GM12864 (cell line): ENCODE results near the gene DNAH17.
"Not testable (repeated sequence)": the region's sequence is repeated elsewhere in the genome, so short reads cannot be mapped to it uniquely, and the experiment has no call there.

Experiments used
- DNase-seq: peaks from one replicate; pipeline ENCODE4 v3.0.0-alpha.2; 2011; ENCODE audit warnings: low read depth
- H3K4me3 ChIP-seq: 2 replicates; pipeline ENCODE4 v1.5.1; 2011; ENCODE audit warnings: mild to moderate bottlenecking, low read depth, low read length, control low read depth
- TF ChIP-seq, protein P1 (sequence below): IDR thresholded peaks from 2 replicates; pipeline ENCODE4 v1.5.1; 2011; ENCODE audit warnings: low read depth, mild to moderate bottlenecking, moderate library complexity, low read length, control low read depth, inconsistent platforms; ENCODE audit errors: missing control alignments

Gene DNAH17

DNA sequence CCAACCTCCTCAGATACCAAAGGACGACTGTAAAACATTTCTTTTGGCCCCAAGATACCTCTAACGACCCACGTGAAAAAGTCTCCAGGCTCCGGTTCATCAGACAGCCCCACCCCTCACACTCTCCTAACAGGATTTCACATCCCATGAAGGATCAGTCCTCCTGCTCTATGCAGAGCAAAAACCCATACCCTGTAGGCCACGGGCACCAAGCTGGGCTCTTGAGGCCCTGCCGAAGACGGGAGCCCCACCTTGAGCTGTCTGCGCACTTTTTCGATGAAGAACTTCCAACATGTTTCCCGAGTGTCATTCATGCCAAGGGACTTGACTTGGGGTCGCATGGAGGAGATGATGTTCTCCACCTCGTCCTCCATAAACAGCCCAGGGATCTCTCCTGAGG lies 108.8 kb downstream of the DNAH17 start:
- TF ChIP-seq, protein P1, sequence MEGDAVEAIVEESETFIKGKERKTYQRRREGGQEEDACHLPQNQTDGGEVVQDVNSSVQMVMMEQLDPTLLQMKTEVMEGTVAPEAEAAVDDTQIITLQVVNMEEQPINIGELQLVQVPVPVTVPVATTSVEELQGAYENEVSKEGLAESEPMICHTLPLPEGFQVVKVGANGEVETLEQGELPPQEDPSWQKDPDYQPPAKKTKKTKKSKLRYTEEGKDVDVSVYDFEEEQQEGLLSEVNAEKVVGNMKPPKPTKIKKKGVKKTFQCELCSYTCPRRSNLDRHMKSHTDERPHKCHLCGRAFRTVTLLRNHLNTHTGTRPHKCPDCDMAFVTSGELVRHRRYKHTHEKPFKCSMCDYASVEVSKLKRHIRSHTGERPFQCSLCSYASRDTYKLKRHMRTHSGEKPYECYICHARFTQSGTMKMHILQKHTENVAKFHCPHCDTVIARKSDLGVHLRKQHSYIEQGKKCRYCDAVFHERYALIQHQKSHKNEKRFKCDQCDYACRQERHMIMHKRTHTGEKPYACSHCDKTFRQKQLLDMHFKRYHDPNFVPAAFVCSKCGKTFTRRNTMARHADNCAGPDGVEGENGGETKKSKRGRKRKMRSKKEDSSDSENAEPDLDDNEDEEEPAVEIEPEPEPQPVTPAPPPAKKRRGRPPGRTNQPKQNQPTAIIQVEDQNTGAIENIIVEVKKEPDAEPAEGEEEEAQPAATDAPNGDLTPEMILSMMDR: no peak
- no peak for DNase-seq
- no peak overlapping the region for H3K4me3 ChIP-seq

DNA sequence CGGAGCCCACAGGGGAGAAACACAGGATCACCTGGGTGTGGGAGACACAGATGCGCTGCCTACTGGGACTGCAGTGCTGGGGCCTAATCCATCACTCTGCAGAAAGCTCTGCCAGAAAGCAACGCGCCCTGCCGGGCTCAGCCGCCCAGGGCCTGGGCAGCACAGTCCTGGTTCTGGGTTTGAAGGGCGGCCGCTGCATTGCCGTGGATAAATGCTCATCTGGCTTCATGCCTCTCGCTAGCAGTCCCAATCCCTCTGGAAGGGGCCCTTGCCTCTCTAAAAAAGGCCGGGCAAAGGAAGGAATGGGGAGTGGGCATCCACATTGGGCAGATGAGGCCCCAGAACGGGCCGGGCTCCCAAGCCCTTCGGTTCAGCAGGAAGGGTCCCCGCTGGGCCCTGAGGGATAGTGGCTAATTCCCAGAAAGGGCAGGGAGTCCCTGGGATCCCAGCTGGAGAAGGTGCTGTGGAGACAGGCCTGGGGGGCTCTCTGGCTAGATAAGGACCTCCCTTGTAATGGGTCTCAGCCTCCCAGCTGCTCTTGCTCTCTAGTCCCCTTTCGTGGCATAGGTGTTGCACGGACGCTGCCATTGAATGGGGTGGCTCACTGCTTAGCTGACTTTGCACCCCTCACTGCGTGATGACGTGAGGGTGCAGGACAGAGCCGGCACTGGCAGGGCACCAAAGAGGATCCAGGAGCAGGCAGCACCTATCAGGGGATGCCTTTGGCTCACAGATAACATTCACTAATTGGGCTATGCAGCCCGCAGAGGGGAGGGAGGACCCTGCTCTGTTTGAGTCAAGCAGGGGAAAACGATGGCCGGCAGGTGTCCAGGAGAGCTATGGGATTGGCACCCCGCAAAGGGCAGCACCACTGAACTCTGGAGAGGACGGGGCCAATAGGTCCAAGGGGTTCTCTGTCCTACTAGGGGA lies 110.1 kb downstream of the DNAH17 start:
- no peak for DNase-seq
- H3K4me3 ChIP-seq: no peak overlapping the region
- TF ChIP-seq, protein P1: no peak

GRCh38 chr17:78466109-78466785 lies 110.9 kb downstream of the DNAH17 start:
- not testable (repeated sequence) for H3K4me3 ChIP-seq, DNase-seq

- TF ChIP-seq, protein P1: no peak
- no peak for DNase-seq
- no peak overlapping the region for H3K4me3 ChIP-seq
These were observed 115.0 kb downstream of the DNAH17 start for GRCh38 chr17:78462148-78462547.

- DNase-seq: no peak
- TF ChIP-seq, protein P1: no peak
- no peak overlapping the region for H3K4me3 ChIP-seq
These were observed 115.5 kb downstream of the DNAH17 start for GRCh38 chr17:78461799-78462053.

GRCh38 chr17:78460951-78461798 lies 116.0 kb downstream of the DNAH17 start:
- TF ChIP-seq, protein P1: no peak
- no peak overlapping the region for H3K4me3 ChIP-seq
- DNase-seq: no peak

DNA sequence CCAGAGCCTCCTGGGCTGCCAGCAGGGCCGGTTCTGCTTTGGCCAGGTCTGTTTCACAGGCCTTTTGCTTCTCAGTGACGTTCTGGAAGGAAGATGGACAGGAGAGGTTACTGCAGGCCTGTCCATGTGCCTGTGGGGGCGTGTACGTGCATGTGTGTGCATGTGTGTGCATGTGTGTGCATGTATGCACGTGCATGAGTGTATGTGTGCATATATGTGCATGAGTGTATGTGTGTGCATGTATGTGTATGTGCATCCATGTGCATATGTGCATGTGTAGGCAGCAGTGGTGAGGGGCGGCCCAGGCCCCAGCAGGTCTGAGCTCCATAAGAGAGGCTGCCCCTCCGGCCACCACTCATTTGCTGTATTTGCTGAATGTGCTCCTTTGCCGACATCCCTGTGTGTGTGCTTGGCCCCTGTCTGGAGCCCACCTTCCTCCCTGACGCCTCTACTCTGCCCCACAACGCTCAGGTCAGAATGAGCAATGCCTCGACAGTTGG lies 117.0 kb downstream of the DNAH17 start:
- H3K4me3 ChIP-seq: no peak overlapping the region
- DNase-seq: no peak
- TF ChIP-seq, protein P1: no peak
